SH-SY5Y (cell line): Measurements from ENCODE around the gene KDM7A.

Source experiments
- GATA2 ChIP-seq: IDR thresholded peaks from 2 replicates; pipeline ENCODE4 v1.6.1; 2011; ENCODE audit warnings: mild to moderate bottlenecking, low read depth, low read length
- GATA3 ChIP-seq: IDR thresholded peaks from 2 replicates; pipeline ENCODE4 v1.6.1; 2011; ENCODE audit warnings: low read depth, mild to moderate bottlenecking, low read length, moderate library complexity

DNA sequence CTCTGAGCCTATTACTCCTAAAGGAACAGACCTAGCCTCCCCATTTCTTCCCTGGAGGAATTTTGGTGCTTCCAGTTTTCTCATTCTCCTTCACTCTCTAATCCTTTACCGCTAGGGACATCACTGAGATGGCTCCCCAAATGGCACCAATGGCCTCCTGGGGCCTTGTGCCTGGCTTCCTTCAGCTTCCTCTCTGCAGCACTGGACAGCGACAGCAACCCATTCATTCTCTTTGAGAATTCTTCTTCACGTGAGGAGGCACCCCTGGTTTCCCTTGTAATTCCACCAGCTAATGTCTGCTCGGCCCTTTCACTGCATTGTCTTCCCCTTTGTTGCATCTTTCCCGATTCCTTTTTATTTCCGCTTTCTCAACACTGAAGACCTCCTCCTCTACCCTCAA lies 24.6 kb upstream of the KDM7A start:
- no peak for TF ChIP-seq GATA3
- no peak for TF ChIP-seq GATA2
